Fibroblast of the aortic adventitia (primary cell): ENCODE data around the gene WBP2NL. TPM values are rescaled to one million over a fixed set of nuclear protein-coding genes. Genes with fewer than 3 reads are reported as not detected.
A peak's percentile ranks its signal among the peaks of the same experiment; 100 is the strongest.

Source experiments
- DNase-seq: peaks from one replicate; pipeline ENCODE4 v3.0.0-alpha.2; 2010; ENCODE audit warnings: low read depth
- H3K4me3 ChIP-seq: 2 replicates; pipeline ENCODE4 v1.5.1; 2011; ENCODE audit warnings: low read depth, mild to moderate bottlenecking, control low read depth, low read length, moderate library complexity
- small RNA-seq: library from RNA; depleted of rRNA; stranded (forward); fragments of <200 nt; gene quantifications from one replicate; pipeline ENCODE3, GENCODE V24; 2012
- total RNA-seq: library from RNA; depleted of rRNA; stranded (reverse); fragments of >200 nt; gene quantifications from 2 replicates; pipeline ENCODE4 v1.2.3, GENCODE V29; 2012; ENCODE audit warnings: low replicate concordance
- TF ChIP-seq, protein P1 (sequence below): IDR thresholded peaks from 2 replicates; pipeline ENCODE4 v1.5.1; 2011; ENCODE audit warnings: mild to moderate bottlenecking, low read length, control low read depth, inconsistent platforms; ENCODE audit not compliant: insufficient read depth

WBP2NL gene
- total RNA-seq, 1 donor = 0.18 TPM

DNA sequence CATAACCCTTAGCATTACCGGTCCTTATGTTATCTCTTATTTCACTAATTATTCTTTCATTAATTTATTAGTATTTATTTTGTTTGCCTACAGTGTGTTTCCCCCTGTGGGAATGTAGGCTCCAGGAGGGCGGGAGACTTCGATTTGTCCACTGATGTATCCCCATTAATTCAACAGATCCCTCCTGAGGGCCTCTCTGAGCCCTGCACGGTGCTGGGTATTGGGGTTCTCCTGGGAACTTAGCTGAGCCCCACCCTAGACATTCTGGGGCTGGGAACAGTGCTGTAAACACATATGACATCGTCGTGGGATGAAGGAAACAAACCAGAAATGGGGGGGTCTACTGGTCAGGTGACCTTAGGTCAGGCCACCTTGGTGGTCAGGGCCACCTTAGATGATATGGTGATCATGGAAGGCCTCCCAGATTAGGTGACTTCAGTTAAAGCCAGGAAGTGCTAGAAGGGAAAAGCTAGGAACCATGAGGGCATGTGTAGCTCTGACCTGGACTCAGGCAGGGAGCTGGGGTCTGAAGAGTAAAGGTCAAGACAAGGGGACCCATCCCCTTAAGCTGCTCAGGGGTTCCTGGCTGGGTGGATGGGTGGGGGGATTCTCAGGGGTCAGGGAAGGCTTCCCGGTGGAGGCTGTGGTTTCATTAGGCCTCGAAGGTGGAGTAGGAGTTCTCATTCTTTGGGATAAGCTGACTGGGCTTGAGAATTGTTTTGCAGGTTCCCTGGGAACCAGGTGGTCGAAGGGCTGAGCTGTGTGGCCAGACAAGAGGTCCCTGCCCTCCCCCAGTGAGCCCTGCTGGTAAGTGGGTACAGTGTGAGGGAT, 76.5 kb downstream of the WBP2NL start:
- DNase-seq = no peak
- TF ChIP-seq, protein P1, sequence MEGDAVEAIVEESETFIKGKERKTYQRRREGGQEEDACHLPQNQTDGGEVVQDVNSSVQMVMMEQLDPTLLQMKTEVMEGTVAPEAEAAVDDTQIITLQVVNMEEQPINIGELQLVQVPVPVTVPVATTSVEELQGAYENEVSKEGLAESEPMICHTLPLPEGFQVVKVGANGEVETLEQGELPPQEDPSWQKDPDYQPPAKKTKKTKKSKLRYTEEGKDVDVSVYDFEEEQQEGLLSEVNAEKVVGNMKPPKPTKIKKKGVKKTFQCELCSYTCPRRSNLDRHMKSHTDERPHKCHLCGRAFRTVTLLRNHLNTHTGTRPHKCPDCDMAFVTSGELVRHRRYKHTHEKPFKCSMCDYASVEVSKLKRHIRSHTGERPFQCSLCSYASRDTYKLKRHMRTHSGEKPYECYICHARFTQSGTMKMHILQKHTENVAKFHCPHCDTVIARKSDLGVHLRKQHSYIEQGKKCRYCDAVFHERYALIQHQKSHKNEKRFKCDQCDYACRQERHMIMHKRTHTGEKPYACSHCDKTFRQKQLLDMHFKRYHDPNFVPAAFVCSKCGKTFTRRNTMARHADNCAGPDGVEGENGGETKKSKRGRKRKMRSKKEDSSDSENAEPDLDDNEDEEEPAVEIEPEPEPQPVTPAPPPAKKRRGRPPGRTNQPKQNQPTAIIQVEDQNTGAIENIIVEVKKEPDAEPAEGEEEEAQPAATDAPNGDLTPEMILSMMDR = no peak
- H3K4me3 ChIP-seq = peak overlapping the region; percentile 70

DNA sequence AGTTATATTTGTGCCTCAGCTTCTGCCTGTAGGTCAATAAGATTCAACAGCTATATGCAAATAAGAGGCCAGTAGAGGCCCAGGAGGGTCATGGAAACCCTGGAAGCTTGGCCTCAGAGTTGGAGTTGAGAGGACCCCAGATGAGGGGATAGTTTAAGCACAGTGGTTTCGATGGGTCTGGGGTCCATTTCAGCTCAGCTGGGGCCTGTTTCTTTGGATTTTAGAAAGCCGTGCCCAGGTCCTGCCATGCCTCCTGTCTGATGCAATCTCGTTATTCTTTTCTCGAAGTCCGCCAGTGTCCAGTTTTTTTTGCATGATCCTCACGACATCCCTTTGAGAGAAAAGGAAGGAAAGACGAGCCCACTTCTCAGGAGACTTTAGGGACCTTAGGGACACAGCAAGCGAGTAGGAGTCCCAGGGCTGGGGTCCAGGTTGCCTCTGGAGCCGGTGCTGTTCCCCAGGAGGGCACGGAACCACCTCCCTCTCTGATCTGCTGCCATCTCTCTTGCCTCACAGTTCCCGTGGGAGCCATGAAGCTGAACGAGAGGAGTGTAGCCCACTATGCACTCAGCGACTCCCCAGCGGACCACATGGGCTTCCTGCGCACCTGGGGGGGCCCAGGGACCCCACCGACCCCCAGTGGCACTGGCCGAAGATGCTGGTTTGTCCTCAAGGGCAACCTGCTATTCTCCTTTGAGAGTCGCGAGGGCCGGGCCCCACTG, 78.3 kb downstream of the WBP2NL start:
- no peak overlapping the region for H3K4me3 ChIP-seq
- no peak for DNase-seq
- TF ChIP-seq, protein P1 = no peak

DNA sequence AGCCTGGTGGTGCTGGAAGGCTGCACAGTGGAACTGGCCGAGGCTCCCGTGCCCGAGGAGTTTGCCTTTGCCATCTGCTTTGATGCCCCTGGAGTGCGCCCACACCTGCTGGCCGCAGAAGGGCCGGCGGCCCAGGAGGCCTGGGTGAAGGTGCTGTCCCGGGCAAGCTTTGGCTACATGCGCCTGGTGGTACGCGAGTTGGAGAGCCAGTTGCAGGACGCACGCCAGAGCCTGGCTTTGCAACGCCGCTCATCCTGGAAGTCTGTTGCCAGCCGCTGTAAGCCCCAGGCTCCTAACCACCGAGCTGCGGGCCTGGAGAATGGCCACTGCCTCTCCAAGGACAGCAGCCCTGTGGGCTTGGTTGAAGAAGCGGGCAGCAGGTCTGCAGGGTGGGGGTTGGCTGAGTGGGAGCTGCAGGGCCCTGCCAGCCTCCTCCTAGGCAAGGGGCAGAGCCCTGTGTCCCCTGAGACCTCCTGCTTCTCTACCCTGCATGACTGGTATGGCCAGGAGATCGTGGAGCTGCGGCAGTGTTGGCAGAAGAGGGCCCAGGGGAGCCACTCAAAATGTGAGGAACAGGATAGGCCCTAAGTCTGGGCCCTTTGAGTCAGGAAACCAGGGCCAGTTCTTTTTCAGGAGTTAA, 79.0 kb downstream of the WBP2NL start:
- no peak overlapping the region for H3K4me3 ChIP-seq
- TF ChIP-seq, protein P1 = no peak
- DNase-seq = no peak

Small RNA genes within 50 kb of the gene (small RNA-seq; reads per million reads assigned to genes)
- 0.25 reads per million for gene SNORD13P1

Other genes starting within 250 kb of the WBP2NL start
- 5.7 and 8.1 TPM in 2 replicates for gene CCDC134, start 198.1 kb upstream of the WBP2NL start, total RNA-seq
- 52.8 and 112 TPM in 2 replicates for gene SREBF2, start 165.7 kb upstream of the WBP2NL start, total RNA-seq
- not detected in 2 replicates for gene SHISA8, start 83.7 kb upstream of the WBP2NL start, total RNA-seq
- 0.08 and 0.18 TPM in 2 replicates for gene TNFRSF13C, start 72.0 kb upstream of the WBP2NL start, total RNA-seq
- gene CENPM, start 51.6 kb upstream of the WBP2NL start, total RNA-seq = 1.1 and 16.9 TPM in 2 replicates
- gene SEPTIN3, start 29.3 kb upstream of the WBP2NL start, total RNA-seq = 0.65 TPM in 1 of 2 replicates, not detected in the other
- 14.8 and 39.5 TPM in 2 replicates for gene NAGA, start 72.0 kb downstream of the WBP2NL start, total RNA-seq
- gene PHETA2, start 75.5 kb downstream of the WBP2NL start, total RNA-seq = 18.1 and 29.8 TPM in 2 replicates
- gene SMDT1, start 80.9 kb downstream of the WBP2NL start, total RNA-seq = 8.0 and 10.2 TPM in 2 replicates
- 51.2 and 66.8 TPM in 2 replicates for gene NDUFA6, start 92.0 kb downstream of the WBP2NL start, total RNA-seq
- not detected in 2 replicates for gene CYP2D6, start 132.0 kb downstream of the WBP2NL start, total RNA-seq